Fibroblast of the aortic adventitia (primary cell): ENCODE data around the gene ZNF816. TPM values are rescaled to one million over a fixed set of nuclear protein-coding genes. Genes with fewer than 3 reads are reported as not detected.
"Not testable (repeated sequence)": the region's sequence is repeated elsewhere in the genome, so short reads cannot be mapped to it uniquely, and the experiment has no call there.

Experiments used
- DNase-seq: peaks from one replicate; pipeline ENCODE4 v3.0.0-alpha.2; 2010; ENCODE audit warnings: low read depth
- H3K4me3 ChIP-seq: 2 replicates; pipeline ENCODE4 v1.5.1; 2011; ENCODE audit warnings: low read depth, mild to moderate bottlenecking, control low read depth, low read length, moderate library complexity
- CTCF ChIP-seq: IDR thresholded peaks from 2 replicates; pipeline ENCODE4 v1.5.1; 2011; ENCODE audit warnings: mild to moderate bottlenecking, low read length, control low read depth, inconsistent platforms; ENCODE audit not compliant: insufficient read depth
- total RNA-seq: library from RNA; depleted of rRNA; stranded (reverse); fragments of >200 nt; gene quantifications from 2 replicates; pipeline ENCODE4 v1.2.3, GENCODE V29; 2012; ENCODE audit warnings: low replicate concordance

ZNF816 gene
- total RNA-seq, 1 donor = 7.4 TPM

- peak; percentile 54 for DNase-seq
- H3K4me3 ChIP-seq = no peak overlapping the region
- TF ChIP-seq CTCF = no peak
These were observed 28.8 kb upstream of the ZNF816 start for GRCh38 chr19:52991484-52991883.

GRCh38 chr19:52990759-52991418 is 28.2 kb upstream of the ZNF816 start:
- no peak for TF ChIP-seq CTCF
- no peak overlapping the region for H3K4me3 ChIP-seq
- DNase-seq = no peak

DNA sequence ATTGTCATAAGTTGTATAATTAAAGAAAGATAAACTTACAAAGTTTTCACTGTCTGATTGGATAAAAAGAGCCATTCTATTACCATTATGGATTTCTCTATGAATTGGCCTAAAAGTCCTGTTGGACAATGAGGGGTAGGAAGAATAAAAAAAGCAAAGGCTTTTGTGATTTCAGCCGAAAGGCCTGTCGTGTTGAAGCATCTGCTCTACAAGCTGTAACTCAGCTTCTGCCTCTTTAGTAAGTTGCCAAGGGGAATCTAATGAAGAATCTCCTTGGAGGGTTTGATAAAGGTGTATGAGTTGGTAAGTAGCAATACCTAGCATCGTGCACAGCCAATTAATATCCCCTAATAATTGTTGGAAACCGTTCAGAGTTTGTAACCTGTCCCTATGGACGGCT is 25.8 kb upstream of the ZNF816 start:
- TF ChIP-seq CTCF = no peak
- DNase-seq = no peak
- no peak overlapping the region for H3K4me3 ChIP-seq

DNA sequence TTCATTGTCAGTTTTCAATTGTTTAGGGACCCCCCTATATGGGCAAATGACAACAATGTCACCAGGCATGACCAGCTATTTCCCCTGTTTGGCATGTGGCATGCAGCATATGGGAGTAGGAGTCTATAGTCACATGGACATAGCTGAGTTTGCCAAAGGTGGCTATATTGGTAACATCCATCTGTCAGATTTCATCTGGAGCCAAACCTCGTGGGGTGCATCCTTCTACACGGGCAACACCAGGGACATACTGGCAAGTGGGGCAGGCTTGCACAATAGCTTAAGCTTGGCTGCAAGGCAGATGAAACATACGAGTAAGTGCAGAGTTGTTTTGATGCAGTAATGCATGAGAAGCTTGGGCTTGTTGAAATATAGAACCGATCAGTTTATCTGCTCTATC is 24.5 kb upstream of the ZNF816 start:
- TF ChIP-seq CTCF = no peak
- DNase-seq = no peak
- H3K4me3 ChIP-seq = no peak overlapping the region

GRCh38 chr19:52983167-52983566 is 20.5 kb upstream of the ZNF816 start:
- not testable (repeated sequence) for H3K4me3 ChIP-seq, DNase-seq

DNA sequence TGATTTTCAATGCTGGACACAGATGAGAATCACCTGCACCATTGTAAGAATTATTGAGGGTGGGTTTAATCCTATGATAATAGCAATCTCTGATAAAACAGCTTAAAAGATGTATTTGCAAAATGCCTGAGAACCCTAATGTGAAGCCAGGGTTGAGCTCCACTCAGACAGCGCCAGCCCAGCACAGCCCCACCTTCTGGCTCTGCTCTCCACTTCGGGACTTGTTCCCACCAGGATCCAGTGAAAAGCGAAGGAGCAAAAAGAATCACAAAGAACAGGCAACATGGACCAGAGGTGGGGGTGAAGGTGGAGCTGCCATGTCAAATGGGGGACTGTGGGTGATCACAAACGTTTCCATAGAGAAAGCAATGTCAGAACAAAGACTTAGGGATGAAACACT is 18.6 kb upstream of the ZNF816 start:
- no peak for DNase-seq
- no peak overlapping the region for H3K4me3 ChIP-seq
- no peak for TF ChIP-seq CTCF

DNA sequence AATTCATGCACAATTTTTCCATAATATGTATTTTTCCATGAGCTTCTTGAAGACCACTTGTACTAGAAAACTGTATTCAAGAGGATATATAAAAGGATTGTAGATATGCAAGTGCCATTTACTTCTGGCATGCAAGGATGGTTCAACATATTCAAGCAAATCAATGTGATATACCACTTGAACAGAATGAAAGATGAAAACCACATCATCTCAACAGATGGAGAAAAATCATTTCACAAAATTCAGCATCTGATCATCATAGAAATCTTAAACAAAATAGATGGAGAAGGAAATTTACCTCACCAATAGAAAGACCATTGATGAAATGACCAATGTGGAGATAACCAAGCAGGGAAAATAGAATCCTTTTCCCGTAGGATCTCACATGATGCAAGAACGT is 5.1 kb upstream of the ZNF816 start:
- TF ChIP-seq CTCF = no peak
- no peak overlapping the region for H3K4me3 ChIP-seq

More for the DNA sequence above, 5.1 kb upstream of the ZNF816 start:
- DNase-seq = no peak
